Right kidney (tissue), 1 donor: ENCODE results near the gene UROS.

Source experiments
- DNase-seq: peaks from one replicate; pipeline ENCODE4 v3.0.0-alpha.2; 2016

UROS gene

DNA sequence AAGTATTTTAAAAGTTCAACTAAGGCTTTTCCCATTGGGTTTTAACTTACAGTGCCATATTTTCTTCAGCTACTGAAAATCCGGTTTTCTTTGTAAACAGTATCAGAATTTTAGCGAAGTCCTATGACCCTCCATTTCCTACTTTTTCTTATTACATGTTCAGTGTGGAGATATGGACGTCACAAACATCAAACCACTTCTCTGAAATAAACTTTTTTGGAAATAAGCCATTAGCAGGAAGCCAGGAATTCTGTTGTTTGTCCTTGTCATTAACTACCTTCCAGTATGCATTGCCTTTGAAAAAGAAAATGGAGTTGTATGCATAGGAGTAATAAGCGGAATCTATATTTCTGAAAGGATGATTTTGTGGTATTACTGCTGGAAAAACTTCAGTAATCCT is 56.5 kb downstream of the UROS start:
- no peak for DNase-seq

GRCh38 chr10:125765835-125766234 is 57.2 kb downstream of the UROS start:
- DNase-seq: no peak

DNA sequence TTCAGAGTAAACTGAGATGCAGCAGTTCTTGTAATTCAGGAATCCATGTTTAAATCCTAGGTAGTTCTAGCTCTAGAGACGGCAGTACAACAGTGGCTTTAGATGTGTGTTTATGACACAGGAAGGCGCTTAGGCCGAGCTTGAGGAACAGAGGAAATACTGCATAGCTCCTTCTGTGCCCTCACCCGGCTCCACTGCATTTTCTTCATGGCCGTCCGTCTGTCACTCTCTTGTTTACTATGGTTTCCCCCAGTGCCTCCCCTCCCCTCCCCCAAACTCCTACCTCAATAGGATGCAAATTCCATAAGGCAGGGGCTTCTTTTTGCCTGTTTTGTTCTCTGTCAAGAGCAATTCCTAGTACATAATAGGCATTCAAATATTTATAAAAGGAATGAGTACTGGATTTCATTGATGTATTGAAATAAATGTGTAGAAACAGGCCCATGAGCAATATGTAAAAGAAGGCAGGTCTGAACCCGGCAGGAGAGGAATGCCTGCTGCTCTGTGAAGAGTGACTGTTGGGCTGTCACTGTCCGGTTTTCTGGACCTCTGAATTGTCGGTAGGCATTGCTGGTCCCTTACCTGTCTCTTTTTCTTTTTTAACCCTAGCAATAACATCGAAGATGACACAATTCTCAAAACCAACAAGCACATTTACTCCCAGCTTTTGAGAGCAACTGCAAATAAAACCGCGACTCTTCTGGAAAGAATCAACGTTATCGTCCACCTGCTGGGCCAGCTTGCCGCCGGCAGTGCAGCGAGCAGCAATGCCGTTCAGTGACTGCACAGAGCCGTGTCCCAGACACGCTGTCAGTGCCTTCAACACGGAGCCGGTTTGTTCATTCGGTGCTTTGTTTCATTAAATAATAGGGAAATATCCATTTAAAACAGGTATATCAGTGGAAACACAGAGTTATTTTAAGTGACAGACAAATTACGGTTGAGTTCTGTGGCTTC is 60.1 kb downstream of the UROS start:
- DNase-seq: no peak

DNA sequence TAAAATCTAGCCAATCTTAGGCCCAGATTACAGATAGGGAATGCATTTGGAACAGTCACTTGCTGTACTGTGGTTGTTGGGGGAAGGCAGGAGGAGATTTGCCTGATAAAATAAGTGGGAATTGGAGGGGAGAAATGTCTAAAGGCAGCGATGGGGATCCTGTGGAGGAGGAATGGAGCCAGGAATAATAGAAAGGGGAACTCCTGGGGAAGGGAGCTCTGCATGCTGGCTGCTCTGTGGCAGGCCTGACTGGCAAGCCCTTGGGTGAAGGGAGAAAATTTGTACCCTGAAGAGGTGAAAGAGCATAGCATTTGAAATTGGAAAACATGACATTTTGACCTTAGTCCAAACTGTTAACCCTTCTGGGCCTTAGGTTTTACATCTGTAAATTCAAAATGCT is 61.1 kb downstream of the UROS start:
- DNase-seq: no peak

GRCh38 chr10:125757742-125758141 is 65.3 kb downstream of the UROS start:
- no peak for DNase-seq

DNA sequence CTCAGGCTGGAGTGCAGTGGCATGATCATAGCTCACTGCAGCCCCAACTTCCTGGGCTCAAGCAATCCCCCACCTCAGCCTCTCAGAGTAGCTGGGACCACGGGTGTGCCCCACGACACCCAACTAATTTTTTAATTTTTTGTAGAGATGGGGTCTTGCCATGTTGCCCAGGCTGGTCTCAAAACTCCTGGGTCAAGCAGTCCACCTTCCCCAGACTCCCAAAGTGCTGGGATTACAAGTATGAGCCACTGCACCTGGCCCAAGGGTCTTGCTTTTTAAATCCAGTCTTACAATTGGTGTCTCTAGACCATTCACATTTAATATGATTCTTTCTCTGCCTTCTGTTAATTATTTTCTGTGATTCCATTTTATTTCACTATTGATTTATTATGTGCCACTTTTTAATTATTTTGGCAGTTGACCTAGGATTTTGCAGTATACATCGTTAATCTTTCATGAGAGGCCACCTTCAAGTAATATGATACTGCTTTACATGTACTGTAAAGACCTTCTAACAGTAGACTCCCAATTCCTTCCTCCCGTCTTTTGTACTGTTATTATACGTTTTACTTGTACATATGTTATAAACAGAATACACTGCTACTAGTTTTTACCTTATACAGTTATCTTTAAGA is 66.1 kb downstream of the UROS start:
- DNase-seq: no peak

DNA sequence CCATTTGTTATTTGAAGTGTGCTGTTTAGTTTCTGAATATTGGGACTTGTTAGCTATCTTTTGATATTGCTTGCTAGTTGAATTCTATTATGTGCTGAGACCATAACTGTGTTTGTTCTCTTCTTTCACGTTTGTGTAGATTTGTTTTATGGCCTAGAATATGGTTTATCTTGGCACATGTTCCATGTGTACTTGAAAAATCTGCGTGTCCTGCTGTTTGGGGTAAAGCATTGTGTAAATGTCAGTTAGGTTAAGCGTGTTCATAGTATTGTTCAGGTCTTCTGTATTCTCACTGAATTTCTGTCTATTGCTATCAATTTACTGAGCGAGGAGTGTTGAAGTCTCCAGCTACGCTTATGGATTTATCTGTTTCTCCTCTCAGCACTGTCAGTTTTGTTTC is 66.9 kb downstream of the UROS start:
- no peak for DNase-seq

GRCh38 chr10:125747417-125747816 is 75.6 kb downstream of the UROS start:
- DNase-seq: no peak

DNA sequence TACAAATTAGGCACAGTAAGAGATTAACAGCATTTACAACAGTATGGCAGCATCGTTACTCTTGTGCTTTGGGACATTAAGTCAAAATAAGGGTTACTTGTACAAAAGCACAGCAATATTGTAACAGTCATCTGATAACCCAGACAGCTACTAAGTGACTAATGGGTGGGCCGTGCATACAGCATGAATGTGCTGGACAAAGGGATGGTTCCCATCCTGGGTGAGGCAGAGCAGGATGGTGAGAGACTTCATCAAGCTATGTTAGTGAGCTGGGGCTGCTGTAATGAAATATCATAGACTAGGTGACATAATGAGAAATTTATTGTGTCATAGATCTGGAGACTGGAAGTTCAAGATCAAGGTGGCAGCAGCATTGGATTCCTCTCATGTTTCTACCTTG is 78.1 kb downstream of the UROS start:
- no peak for DNase-seq

GRCh38 chr10:125742465-125742864 is 80.6 kb downstream of the UROS start:
- no peak for DNase-seq

GRCh38 chr10:125739994-125740679 is 82.9 kb downstream of the UROS start:
- no peak for DNase-seq
